ENCODE measurements around the gene AKT3.

DNA sequence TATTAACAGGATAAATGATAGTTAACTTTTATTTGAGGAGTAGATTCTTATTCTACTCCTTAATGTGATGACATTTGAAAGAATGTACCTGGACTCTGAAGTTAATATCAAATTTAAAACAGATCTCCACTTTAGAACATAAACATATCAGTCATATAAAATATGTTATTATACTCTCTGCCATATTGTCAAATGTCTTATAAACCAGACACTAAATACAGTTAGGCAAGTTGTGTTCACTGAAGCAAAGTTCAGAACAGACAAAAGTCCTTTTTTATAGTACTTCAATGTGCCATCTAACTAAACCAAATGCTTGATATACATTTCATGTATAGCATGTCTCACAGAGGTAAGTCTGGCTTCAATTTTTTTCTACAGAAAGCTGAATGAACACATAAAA is 285.2 kb downstream of the AKT3 start:
- TF ChIP-seq EZH2 (IDR thresholded peaks at IDR 0.05; ENCODE audit: low read length, missing control alignments) = no peak
- TF ChIP-seq, protein P1, sequence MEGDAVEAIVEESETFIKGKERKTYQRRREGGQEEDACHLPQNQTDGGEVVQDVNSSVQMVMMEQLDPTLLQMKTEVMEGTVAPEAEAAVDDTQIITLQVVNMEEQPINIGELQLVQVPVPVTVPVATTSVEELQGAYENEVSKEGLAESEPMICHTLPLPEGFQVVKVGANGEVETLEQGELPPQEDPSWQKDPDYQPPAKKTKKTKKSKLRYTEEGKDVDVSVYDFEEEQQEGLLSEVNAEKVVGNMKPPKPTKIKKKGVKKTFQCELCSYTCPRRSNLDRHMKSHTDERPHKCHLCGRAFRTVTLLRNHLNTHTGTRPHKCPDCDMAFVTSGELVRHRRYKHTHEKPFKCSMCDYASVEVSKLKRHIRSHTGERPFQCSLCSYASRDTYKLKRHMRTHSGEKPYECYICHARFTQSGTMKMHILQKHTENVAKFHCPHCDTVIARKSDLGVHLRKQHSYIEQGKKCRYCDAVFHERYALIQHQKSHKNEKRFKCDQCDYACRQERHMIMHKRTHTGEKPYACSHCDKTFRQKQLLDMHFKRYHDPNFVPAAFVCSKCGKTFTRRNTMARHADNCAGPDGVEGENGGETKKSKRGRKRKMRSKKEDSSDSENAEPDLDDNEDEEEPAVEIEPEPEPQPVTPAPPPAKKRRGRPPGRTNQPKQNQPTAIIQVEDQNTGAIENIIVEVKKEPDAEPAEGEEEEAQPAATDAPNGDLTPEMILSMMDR (conservative IDR thresholded peaks at IDR 0.05 in 1 of 2, IDR thresholded peaks at IDR 0.05 in 1 of 2; ENCODE audit: low read depth in 1 of 2, low read length in 2 of 2) = no peak

Measured in fibroblast of lung (primary cell).